Bronchial epithelial cell (primary cell): ENCODE results near the gene JPT2. TPM values are rescaled to one million over a fixed set of nuclear protein-coding genes. Genes with fewer than 3 reads are reported as not detected.

ENCODE experiments used
- DNase-seq: peaks from one replicate; pipeline ENCODE4 v3.0.0-alpha.2; 2010; ENCODE audit warnings: low read depth
- FAIRE-seq: peaks from 2 replicates; lab custom pipeline; 2011; peaks lifted over from hg19 to GRCh38; lab: Jason Lieb, UNC
- H3K27me3 ChIP-seq: 2 replicates; pipeline ENCODE4 v1.5.1; 2011; ENCODE audit warnings: low read length; ENCODE audit not compliant: control insufficient read depth, insufficient read depth
- H3K36me3 ChIP-seq: 2 replicates; pipeline ENCODE4 v1.5.1; 2011; ENCODE audit warnings: low read length; ENCODE audit not compliant: control insufficient read depth, insufficient read depth
- H3K4me3 ChIP-seq: 2 replicates; pipeline ENCODE4 v1.5.1; 2011; ENCODE audit warnings: mild to moderate bottlenecking, low read depth, low read length, control low read depth
- total RNA-seq: library from RNA; depleted of rRNA; stranded (reverse); fragments of >200 nt; gene quantifications from 2 replicates; pipeline ENCODE4 v1.2.1, GENCODE V29; 2014
- TF ChIP-seq, protein P1 (sequence below): IDR thresholded peaks from 2 replicates; pipeline ENCODE4 v1.5.1; 2011; ENCODE audit warnings: mild to moderate bottlenecking, moderate library complexity, low read length, control low read depth, inconsistent platforms; ENCODE audit not compliant: insufficient read depth, severe bottlenecking

The JPT2 gene
- total RNA-seq, 1 donor from 2014 or later, result 59.2 TPM

DNA sequence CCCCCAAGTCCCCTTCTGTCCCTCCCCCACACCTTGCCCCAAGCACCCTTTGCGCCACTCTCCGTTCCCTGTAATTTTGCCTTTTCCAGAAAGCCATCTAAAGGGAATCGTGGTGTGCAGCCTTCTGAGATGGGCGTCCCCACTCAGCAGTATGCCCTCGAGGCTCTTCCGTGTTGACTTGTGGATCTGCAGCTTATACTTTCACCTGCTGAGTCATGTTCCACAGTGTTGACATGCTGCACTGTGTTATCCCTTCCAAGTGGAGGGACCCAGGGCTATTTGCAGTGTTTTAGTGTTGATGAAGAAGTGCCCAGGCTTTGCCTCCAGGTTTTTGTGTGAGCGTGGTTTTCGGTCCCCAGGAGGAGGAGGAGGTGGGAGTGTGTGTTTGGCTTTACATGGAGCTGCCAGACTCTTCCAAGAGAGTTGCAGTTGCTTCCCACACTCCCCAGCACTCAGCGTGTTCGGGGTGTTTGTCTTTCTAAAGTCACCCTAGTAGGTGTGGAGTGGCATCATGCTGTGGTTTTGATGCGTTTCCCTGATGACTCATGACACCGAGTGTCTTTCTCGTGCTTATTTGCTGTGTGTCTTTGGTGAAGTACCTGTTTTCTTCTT, 32.1 kb upstream of the JPT2 start:
- peak; percentile 72 for DNase-seq

DNA sequence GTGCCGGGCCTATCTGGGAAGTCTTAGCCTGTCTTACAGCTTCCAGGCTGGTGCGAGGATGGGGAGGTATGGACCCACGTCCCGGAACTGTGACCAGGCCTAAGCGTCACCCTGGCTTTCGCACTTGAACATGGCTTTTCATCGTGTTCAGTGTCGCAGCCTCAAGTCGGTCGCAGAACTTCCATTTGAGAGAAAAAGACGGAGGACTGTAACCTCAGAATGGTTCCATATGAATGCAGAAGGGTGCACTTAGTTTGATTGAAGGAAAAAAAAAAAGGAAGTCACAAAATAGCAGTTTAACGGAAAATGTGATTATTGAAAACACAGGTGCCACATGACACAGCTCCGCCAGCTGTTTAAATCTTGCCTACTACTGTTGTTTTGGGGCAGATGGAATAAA, 30.2 kb upstream of the JPT2 start:
- H3K4me3 ChIP-seq, result no peak overlapping the region
- FAIRE-seq, result no peak
- no peaks in the 10 kb centered on the region for H3K27me3 ChIP-seq
- H3K36me3 ChIP-seq, result peaks cover 15% of the 10 kb centered on the region
- DNase-seq, result no peak
- TF ChIP-seq, protein P1, sequence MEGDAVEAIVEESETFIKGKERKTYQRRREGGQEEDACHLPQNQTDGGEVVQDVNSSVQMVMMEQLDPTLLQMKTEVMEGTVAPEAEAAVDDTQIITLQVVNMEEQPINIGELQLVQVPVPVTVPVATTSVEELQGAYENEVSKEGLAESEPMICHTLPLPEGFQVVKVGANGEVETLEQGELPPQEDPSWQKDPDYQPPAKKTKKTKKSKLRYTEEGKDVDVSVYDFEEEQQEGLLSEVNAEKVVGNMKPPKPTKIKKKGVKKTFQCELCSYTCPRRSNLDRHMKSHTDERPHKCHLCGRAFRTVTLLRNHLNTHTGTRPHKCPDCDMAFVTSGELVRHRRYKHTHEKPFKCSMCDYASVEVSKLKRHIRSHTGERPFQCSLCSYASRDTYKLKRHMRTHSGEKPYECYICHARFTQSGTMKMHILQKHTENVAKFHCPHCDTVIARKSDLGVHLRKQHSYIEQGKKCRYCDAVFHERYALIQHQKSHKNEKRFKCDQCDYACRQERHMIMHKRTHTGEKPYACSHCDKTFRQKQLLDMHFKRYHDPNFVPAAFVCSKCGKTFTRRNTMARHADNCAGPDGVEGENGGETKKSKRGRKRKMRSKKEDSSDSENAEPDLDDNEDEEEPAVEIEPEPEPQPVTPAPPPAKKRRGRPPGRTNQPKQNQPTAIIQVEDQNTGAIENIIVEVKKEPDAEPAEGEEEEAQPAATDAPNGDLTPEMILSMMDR, result no peak

More for the DNA sequence above, 32.1 kb upstream of the JPT2 start:
- TF ChIP-seq, protein P1, result no peak
- H3K27me3 ChIP-seq, result no peaks in the 10 kb centered on the region
- peak; percentile 95 for FAIRE-seq
- H3K4me3 ChIP-seq, result no peak overlapping the region
- H3K36me3 ChIP-seq, result peaks cover 22% of the 10 kb centered on the region

DNA sequence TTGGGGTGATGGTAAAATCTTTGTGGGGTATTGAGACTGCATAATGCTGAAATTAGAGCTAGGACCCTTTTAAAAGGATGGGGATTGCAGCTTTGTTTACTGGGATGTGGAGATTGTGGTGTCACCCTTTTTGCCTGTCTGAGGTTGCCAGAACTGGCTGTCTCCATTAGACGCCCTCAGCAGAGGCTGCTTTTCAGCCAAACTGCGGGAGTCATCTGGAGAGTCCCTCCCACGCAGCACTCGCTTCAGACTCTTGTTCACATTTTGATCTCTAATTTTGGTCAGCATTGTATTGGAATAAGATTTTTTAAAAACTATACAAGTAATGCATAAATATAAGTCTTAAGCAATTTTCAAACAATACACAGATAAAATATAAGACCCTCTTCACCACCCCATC, 27.9 kb upstream of the JPT2 start:
- TF ChIP-seq, protein P1, result no peak
- DNase-seq (no peak), FAIRE-seq (no peak)
- Histone ChIP-seq H3K36me3 (peaks cover 15% of the 10 kb centered on the region), H3K27me3 (no peaks in the 10 kb centered on the region), H3K4me3 (no peak overlapping the region)

DNA sequence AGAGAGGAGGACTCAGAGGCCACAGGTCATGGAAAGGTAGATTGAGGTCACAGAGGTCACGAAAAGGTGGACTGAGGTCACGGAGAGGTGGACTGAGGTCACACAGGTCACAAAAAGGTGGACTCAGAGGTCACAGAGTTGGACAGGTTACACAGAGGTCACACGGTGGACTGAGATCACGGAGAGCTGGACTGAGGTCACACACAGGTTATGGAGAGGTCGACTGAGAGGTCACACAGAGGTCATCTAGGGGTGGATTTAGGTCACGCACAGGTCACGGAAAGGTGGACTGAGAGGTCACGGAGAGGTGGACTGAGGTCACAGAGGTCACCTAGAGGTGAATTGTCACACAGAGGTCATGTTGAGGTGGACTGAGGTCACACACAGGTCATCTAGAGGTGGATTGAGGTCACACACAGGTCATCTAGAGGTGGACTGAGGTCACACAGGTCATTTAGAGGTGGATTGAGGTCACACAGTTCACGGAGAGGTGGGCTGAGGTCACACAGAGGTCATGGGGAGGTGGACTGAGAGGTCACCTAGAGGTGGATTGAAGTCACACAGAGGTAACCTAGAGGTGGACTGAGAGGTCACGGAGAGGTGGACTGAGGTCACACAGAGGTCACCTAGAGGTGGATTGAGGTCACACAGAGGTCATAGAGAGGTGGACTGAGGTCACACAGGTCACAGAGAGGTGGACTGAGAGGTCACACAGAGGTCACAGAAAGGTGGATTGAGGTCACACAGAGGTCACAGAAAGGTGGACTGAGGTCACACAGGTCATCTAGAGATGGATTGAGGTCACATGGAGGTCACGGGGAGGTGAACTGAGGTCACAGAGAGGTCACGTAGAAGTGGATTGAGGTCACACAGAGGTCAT, 26.7 kb upstream of the JPT2 start:
- FAIRE-seq (peak; percentile 99), DNase-seq (no peak)
- Histone ChIP-seq H3K27me3 (no peaks in the 10 kb centered on the region), H3K4me3 (no peak overlapping the region), H3K36me3 (peaks cover 20% of the 10 kb centered on the region)
- TF ChIP-seq, protein P1, result no peak

DNA sequence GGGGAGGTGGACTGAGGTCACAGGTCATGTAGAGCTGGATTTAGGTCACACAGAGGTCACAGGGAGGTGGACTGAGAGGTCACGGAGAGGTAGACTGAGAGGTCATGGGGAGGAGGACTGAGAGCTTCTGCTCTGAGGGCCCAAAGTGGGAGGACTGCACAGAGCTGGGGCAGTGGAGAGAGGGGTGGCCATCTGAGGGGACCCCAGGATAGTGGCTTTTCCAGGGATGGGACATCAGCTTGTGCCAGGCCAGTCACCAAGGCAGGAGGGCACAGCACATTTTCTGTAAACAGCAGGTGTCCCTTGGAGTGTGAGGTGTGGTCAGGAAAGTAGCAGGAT, 26.1 kb upstream of the JPT2 start:
- no peak overlapping the region for H3K4me3 ChIP-seq
- DNase-seq (no peak), FAIRE-seq (no peak)
- TF ChIP-seq, protein P1, result no peak
- peaks cover 24% of the 10 kb centered on the region for H3K36me3 ChIP-seq
- H3K27me3 ChIP-seq, result no peaks in the 10 kb centered on the region

DNA sequence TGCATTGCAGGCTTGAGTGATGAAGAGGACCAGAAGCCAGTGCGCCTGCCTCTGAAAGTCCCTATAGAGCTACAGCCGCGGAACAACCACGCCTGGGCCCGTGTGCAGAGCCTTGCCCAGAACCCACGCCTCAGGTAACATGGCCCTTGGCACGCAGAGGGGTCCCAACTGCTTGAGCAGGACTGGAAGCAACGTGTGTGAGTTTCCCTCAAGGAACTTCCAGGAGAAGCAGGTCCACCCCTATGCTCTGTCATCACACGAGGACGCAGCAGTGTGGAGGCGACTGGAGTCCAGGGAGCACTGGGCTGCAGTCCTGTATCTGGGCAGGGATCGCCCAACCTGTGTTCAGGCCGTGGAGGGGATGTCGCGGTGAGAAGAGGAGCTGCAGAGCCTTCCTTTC, 25.1 kb upstream of the JPT2 start:
- Histone ChIP-seq H3K36me3 (peaks cover 29% of the 10 kb centered on the region), H3K4me3 (no peak overlapping the region), H3K27me3 (no peaks in the 10 kb centered on the region)
- FAIRE-seq (no peak), DNase-seq (no peak)
- TF ChIP-seq, protein P1, result no peak
